Suppressor macrophage (primary cell): ENCODE measurements around the gene RACGAP1.

Source experiments
- DNase-seq, 4 experiments: peaks; one replicate each; pipeline ENCODE4 v3.0.0-alpha.2; 2020 to 2022

RACGAP1 gene

GRCh38 chr12:49985981-49986380 is 39.3 kb downstream of the RACGAP1 start:
- DNase-seq = no peak

GRCh38 chr12:49984476-49985359 is 40.6 kb downstream of the RACGAP1 start:
- DNase-seq = no peak

- DNase-seq = peak; percentile 54 to 74 (median 66)
Measured at GRCh38 chr12:49983892-49984291, 41.4 kb downstream of the RACGAP1 start.

- DNase-seq = peak; percentile 45 to 74 (median 64)
Measured at GRCh38 chr12:49982246-49983087, 42.8 kb downstream of the RACGAP1 start.

GRCh38 chr12:49980501-49981349 is 44.6 kb downstream of the RACGAP1 start:
- DNase-seq = no peak

GRCh38 chr12:49979791-49980190 is 45.5 kb downstream of the RACGAP1 start:
- peak in 2 of 4 experiments; percentile 19 to 33 for DNase-seq

GRCh38 chr12:49979016-49979586 is 46.2 kb downstream of the RACGAP1 start:
- DNase-seq = no peak

- DNase-seq = no peak
Measured at GRCh38 chr12:49978125-49978524, 47.2 kb downstream of the RACGAP1 start.

GRCh38 chr12:49976557-49976956 is 48.7 kb downstream of the RACGAP1 start:
- DNase-seq = peak; percentile 30 to 68 (median 62)

- DNase-seq = no peak
Measured at GRCh38 chr12:49975318-49975761, 50.0 kb downstream of the RACGAP1 start.

GRCh38 chr12:49974677-49975317 is 50.5 kb downstream of the RACGAP1 start:
- peak; percentile 19 to 62 (median 50) for DNase-seq

GRCh38 chr12:49974231-49974675 is 51.0 kb downstream of the RACGAP1 start:
- peak; percentile 48 to 76 (median 60) for DNase-seq

GRCh38 chr12:49973361-49973830 is 51.9 kb downstream of the RACGAP1 start:
- no peak for DNase-seq

GRCh38 chr12:49972641-49973360 is 52.5 kb downstream of the RACGAP1 start, which contains the start of gene AQP6:
Gene AQP6 (plus strand): TSS chr12:49972947. CDS start chr12:49973174, 227 bp downstream.
- DNase-seq = peak in 1 of 4 experiments; percentile 1

GRCh38 chr12:49972129-49972528 is 53.2 kb downstream of the RACGAP1 start:
- DNase-seq = peak in 1 of 4 experiments; percentile 29

GRCh38 chr12:49971141-49971540 is 54.2 kb downstream of the RACGAP1 start:
- no peak for DNase-seq

GRCh38 chr12:49970658-49971057 is 54.6 kb downstream of the RACGAP1 start:
- peak in 1 of 4 experiments; percentile 0 for DNase-seq

GRCh38 chr12:49969651-49970429 is 55.5 kb downstream of the RACGAP1 start:
- DNase-seq = no peak

- DNase-seq = no peak
Measured at GRCh38 chr12:49969027-49969426, 56.3 kb downstream of the RACGAP1 start.
